Osteocyte (in vitro differentiated cells): ENCODE measurements around the gene TLR9. TPM values are rescaled to one million over a fixed set of nuclear protein-coding genes. Genes with fewer than 3 reads are reported as not detected.

Source experiments
- DNase-seq: peaks from one replicate; pipeline ENCODE4 v3.0.0; 2021; ENCODE audit warnings: mixed read lengths; ENCODE audit not compliant: unreplicated experiment; ENCODE audit errors: extremely low spot score
- H3K27ac Mint-ChIP-seq: one replicate; pipeline ENCODE4 v1.8.0; 2021; ENCODE audit warnings: mild to moderate bottlenecking, mixed read lengths; ENCODE audit not compliant: unreplicated experiment
- H3K27me3 Mint-ChIP-seq: one replicate; pipeline ENCODE4 v1.8.0; 2021; ENCODE audit warnings: mixed read lengths; ENCODE audit not compliant: unreplicated experiment
- H3K36me3 Mint-ChIP-seq: one replicate; pipeline ENCODE4 v1.8.0; 2021; ENCODE audit warnings: mixed read lengths; ENCODE audit not compliant: unreplicated experiment
- H3K4me1 Mint-ChIP-seq: one replicate; pipeline ENCODE4 v1.8.0; 2021; ENCODE audit warnings: mixed read lengths; ENCODE audit not compliant: unreplicated experiment
- H3K4me3 Mint-ChIP-seq: one replicate; pipeline ENCODE4 v1.8.0; 2021; ENCODE audit warnings: mild to moderate bottlenecking, moderate library complexity, mixed read lengths; ENCODE audit not compliant: unreplicated experiment
- H3K9me3 Mint-ChIP-seq: one replicate; pipeline ENCODE4 v1.8.0; 2021; ENCODE audit warnings: mixed read lengths; ENCODE audit not compliant: unreplicated experiment
- CTCF ChIP-seq: fragments of 200-600 bp; sonication (generic); IDR thresholded peaks from 2 replicates; pipeline ENCODE4 v1.5.0; 2021; ENCODE audit warnings: antibody characterized with exemption, mild to moderate bottlenecking, moderate library complexity
- total RNA-seq: library from RNA; stranded (reverse); gene quantifications from 2 replicates; pipeline ENCODE4 v1.2.1, GENCODE V29; 2021

Gene TLR9
- total RNA-seq, 1 donor from 2014 or later, result not detected

- no peak overlapping the region for H3K4me3 Mint-ChIP-seq
- H3K9me3 Mint-ChIP-seq, result no peaks in the 10 kb centered on the region
- peaks cover 16% of the 10 kb centered on the region for H3K4me1 Mint-ChIP-seq
- TF ChIP-seq CTCF, result no peak
- peaks cover 13% of the 10 kb centered on the region for H3K36me3 Mint-ChIP-seq
- DNase-seq, result no peak
- H3K27ac Mint-ChIP-seq, result no peak overlapping the region
- no peaks in the 10 kb centered on the region for H3K27me3 Mint-ChIP-seq
Observed at GRCh38 chr3:52250122-52250521, 24.7 kb upstream of the TLR9 start.

- Mint-ChIP-seq H3K4me3 (no peak overlapping the region), H3K9me3 (no peaks in the 10 kb centered on the region), H3K27me3 (no peaks in the 10 kb centered on the region), H3K36me3 (peaks cover 12% of the 10 kb centered on the region), H3K27ac (no peak overlapping the region), H3K4me1 (peaks cover 21% of the 10 kb centered on the region)
- no peak for DNase-seq
- no peak for TF ChIP-seq CTCF
Observed at GRCh38 chr3:52249683-52250082, 24.2 kb upstream of the TLR9 start.

GRCh38 chr3:52248816-52249547 lies 23.5 kb upstream of the TLR9 start:
- Mint-ChIP-seq H3K4me3 (no peak overlapping the region), H3K27ac (no peak overlapping the region), H3K4me1 (peaks cover 28% of the 10 kb centered on the region), H3K9me3 (no peaks in the 10 kb centered on the region), H3K36me3 (peaks cover 12% of the 10 kb centered on the region), H3K27me3 (no peaks in the 10 kb centered on the region)
- TF ChIP-seq CTCF, result no peak
- no peak for DNase-seq

- no peak for DNase-seq
- H3K27me3 Mint-ChIP-seq, result no peaks in the 10 kb centered on the region
- no peak for TF ChIP-seq CTCF
- no peak overlapping the region for H3K27ac Mint-ChIP-seq
- H3K9me3 Mint-ChIP-seq, result no peaks in the 10 kb centered on the region
- peaks cover 7% of the 10 kb centered on the region for H3K36me3 Mint-ChIP-seq
- H3K4me1 Mint-ChIP-seq, result peaks cover 35% of the 10 kb centered on the region
- no peak overlapping the region for H3K4me3 Mint-ChIP-seq
Observed at GRCh38 chr3:52248165-52248541, 22.7 kb upstream of the TLR9 start.

DNA sequence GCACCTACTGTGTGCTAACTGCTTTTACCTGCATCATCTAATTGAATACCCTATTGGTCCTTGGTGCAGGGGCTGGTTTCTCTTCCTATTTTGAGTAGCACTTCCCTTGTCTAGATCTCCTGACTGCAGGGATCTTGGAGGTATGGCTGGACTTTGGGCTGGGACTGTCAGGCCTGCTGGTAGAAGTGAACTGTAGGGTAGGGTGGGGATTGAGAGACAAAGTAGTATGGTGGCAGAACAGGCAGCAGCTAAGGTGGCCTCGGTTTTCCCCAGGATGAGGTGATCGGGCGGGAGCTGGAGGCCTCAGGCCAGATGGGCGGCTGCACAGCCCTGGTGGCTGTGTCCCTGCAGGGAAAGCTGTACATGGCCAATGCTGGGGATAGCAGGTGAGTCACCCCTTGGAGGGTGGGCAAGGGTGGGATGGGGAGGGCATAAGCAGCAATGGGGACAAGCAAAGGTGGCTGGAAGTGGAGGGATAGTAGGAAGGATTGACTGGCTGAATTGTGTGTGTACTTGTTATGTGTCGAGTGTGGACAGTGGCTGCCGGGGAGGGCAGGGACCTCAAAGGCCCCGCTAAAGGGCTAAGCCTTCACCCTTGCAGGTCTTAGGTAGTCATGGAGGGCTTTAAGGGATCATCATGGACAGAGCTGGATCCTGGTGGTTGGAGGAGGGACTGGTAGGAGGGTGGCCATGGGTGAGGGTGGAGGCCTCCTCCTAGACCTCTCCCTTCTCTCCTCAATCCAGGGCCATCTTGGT lies 22.1 kb upstream of the TLR9 start:
- no peaks in the 10 kb centered on the region for H3K27me3 Mint-ChIP-seq
- H3K4me3 Mint-ChIP-seq, result no peak overlapping the region
- no peaks in the 10 kb centered on the region for H3K9me3 Mint-ChIP-seq
- peaks cover 4% of the 10 kb centered on the region for H3K36me3 Mint-ChIP-seq
- TF ChIP-seq CTCF, result no peak
- peak overlapping the region; percentile 86 for H3K27ac Mint-ChIP-seq
- DNase-seq, result no peak
- peaks cover 35% of the 10 kb centered on the region for H3K4me1 Mint-ChIP-seq
